WI38 (cell line): Measurements from ENCODE around the gene ARGLU1.

Source experiments
- H3K4me3 ChIP-seq: 2 replicates; pipeline ENCODE4 v1.5.1; 2011; ENCODE audit warnings: low read depth, mild to moderate bottlenecking, control low read depth, low read length
- TF ChIP-seq, protein P1 (sequence below): IDR thresholded peaks from 2 replicates; pipeline ENCODE4 v1.5.1; 2012; ENCODE audit warnings: low read depth, mild to moderate bottlenecking, control low read depth, low read length

The ARGLU1 gene

DNA sequence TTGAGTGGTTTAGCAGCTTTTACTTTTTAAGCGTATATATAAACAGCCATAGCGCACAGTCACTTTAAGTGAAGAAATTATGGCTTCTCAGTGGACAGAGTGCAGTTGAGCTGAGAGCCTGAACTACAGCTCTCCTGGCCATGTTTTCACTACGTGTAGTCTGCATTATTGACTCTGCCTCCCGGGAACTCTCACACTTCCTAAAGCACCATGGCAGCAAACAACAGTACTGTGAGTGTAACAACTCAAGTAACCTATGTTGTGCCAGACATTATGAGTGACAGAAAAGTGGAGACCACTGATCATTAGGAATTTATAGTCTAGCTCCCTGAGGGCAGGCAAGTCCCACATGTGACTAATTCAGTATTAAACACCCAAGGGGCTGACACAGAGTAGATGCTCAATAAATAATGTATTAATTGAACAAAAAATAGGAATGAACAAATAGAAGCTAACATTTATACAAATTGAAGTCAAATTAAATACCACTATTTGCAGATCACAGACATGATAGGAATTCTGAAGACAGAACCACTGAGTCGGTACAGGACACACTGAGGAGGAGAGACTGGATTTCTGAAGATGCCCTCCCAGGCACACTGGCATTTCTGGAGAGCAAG, 52.2 kb downstream of the ARGLU1 start:
- TF ChIP-seq, protein P1, sequence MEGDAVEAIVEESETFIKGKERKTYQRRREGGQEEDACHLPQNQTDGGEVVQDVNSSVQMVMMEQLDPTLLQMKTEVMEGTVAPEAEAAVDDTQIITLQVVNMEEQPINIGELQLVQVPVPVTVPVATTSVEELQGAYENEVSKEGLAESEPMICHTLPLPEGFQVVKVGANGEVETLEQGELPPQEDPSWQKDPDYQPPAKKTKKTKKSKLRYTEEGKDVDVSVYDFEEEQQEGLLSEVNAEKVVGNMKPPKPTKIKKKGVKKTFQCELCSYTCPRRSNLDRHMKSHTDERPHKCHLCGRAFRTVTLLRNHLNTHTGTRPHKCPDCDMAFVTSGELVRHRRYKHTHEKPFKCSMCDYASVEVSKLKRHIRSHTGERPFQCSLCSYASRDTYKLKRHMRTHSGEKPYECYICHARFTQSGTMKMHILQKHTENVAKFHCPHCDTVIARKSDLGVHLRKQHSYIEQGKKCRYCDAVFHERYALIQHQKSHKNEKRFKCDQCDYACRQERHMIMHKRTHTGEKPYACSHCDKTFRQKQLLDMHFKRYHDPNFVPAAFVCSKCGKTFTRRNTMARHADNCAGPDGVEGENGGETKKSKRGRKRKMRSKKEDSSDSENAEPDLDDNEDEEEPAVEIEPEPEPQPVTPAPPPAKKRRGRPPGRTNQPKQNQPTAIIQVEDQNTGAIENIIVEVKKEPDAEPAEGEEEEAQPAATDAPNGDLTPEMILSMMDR, result no peak
- H3K4me3 ChIP-seq, result no peak overlapping the region

DNA sequence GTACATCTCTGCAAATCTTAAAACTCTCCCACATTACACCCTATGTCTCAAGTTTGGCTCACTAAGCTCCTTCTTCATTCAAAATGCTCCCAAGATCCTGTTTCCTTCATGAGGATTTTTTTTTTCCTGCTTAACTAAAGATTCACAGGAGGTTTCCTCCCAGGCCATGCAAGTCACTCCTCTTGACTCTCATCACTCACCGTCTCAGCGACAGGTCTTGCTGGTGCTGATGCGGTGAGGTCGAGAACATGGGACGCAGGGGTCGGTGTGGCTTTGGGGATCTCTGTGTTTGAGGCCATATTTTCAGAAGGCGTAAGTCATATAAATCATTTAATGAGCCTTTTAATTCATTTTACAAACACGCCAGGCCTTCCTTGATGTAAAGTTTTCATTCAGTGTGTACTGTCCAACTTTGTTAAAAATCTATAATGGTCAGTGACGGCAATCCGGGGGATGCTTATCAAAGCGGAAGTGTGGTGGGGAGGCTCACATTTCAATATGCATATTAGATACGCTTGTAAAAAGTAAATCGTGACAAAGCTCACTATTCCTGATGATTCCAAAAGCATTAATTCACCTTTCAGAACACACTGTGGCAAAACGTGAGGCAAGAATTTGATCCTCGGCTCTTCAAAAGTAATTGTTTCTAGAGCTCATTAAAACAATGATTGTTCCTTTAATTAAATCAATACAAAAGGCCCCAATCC, 52.9 kb downstream of the ARGLU1 start:
- no peak overlapping the region for H3K4me3 ChIP-seq
- TF ChIP-seq, protein P1, result no peak

- TF ChIP-seq, protein P1, result no peak
- no peak overlapping the region for H3K4me3 ChIP-seq
Observed at GRCh38 chr13:106513025-106513983, 54.6 kb downstream of the ARGLU1 start.

DNA sequence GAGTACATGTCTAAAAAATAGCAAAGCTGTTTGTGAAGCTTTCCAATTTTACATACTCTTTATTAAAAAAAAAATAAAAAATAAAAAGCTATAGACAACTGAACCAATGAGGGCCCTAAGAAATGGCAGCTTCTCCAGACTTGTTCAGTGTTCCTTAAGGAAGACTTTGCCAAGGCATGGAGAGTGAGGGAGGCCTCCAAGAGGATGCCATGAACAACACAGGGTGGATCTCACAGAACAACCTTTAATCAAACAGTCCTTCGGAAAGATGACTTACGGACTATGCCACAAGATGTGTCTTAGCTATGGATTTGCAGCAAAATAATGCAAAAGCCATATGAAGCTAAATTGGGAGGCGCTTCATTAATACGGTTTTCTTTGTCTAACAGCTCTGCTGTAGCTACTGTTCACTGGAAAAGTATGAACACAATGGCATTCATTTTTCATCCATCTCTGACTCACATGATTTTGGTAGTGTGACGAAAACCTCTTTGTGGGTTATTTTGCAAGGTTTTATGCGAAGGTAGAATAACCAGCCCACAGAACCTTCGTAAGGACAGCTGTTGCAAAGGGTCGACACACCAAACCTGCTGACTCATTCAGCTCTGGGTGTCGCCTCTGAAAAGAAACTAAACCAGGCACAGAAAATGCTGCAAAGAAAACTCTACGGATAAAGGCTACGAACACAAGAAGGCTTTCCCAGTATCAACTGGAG, 60.2 kb downstream of the ARGLU1 start:
- H3K4me3 ChIP-seq, result peak overlapping the region; percentile 19
- TF ChIP-seq, protein P1, result no peak

DNA sequence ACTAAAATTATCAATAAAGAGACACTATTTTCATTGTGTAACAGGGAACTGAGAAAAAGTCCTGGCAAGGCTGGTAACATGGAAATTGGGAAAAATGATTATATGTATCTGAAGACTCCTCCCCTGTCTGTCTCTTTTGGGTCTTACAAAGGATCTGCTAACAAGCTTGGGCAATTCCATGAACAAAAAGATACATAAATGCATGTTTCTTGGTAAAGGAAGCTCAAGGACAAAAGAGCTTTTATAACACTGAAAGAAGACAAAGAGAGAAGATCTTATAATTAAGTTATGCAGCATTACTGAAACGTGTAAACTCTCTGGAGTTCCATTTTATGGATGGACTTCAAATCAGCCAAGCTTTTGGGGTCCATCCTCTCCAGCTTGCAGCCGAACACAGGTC, 61.7 kb downstream of the ARGLU1 start:
- TF ChIP-seq, protein P1, result no peak

DNA sequence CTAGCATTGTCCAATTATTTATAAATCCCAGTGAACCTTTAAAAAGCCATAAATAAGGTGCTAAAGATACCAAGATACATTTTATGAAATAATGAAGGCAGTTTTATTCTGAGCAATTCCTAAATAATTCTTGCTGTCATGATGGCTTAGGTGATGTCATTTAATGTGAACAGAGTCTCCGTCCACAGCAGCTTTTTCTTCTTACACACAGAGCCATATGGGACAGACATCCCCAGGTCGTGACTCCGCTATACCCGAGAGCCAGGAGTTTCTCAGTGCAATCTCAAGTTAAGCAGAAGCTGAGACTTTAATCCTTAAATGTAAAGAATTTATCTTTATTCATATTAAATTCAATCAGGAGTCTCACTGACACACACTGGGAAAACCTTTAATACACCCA, 62.2 kb downstream of the ARGLU1 start:
- TF ChIP-seq, protein P1, result no peak

More for the DNA sequence above, 61.7 kb downstream of the ARGLU1 start:
- H3K4me3 ChIP-seq, result no peak overlapping the region

More for the DNA sequence above, 62.2 kb downstream of the ARGLU1 start:
- no peak overlapping the region for H3K4me3 ChIP-seq
